Measurements from ENCODE around the gene MYH3. TPM values are rescaled to one million over a fixed set of nuclear protein-coding genes. Genes with fewer than 3 reads are reported as not detected.

The MYH3 gene
- total and polyA plus RNA-seq, 7 donors, result 1.9 to 261 (median 5.8) TPM

- 73 to 81% (median 81%) methylated on average over 5 of the region's 5 CpGs for WGBS, 3 donors
- DNase-seq (no peak), ATAC-seq (no peak)
- H3K9me3 ChIP-seq, result no peaks in the 10 kb centered on the region
- H3K27me3 ChIP-seq (ENCODE audit: insufficient read depth in 3 of 3, low read length in 2 of 3), result no peaks in the 10 kb centered on the region
- no peak for TF ChIP-seq CTCF (IDR thresholded peaks at IDR 0.05)
- intact Hi-C loops (cut with DNase I), result no loop called here
- H3K4me3 ChIP-seq, result no peak overlapping the region
- H3K4me1 ChIP-seq, result no peaks in the 10 kb centered on the region
- H3K27ac ChIP-seq, result no peak overlapping the region
- peaks cover 0 to 17% of the 10 kb centered on the region in 2 donors for H3K36me3 ChIP-seq (ENCODE audit: insufficient read depth in 1 of 2, low read depth in 1 of 2)
Measured at GRCh38 chr17:10653987-10654386, 3.1 kb downstream of the MYH3 start.

GRCh38 chr17:10652984-10653659 is 4.0 kb downstream of the MYH3 start:
- Histone ChIP-seq H3K36me3 (ENCODE audit: insufficient read depth in 1 of 2, low read depth in 1 of 2) (peaks cover 0 to 21% of the 10 kb centered on the region in 2 donors), H3K27me3 (ENCODE audit: insufficient read depth in 3 of 3, low read length in 2 of 3) (no peaks in the 10 kb centered on the region), H3K9me3 (no peaks in the 10 kb centered on the region), H3K4me3 (no peak overlapping the region), H3K4me1 (no peaks in the 10 kb centered on the region), H3K27ac (no peak overlapping the region)
- DNase-seq, result no peak
- TF ChIP-seq CTCF (IDR thresholded peaks at IDR 0.05), result no peak
- intact Hi-C loops (cut with DNase I), result no loop called here
- 47 to 52% (median 51%) methylated on average over 10 to 11 of the region's 11 CpGs for WGBS, 3 donors
- no peak for ATAC-seq

- H3K27ac ChIP-seq, result no peak overlapping the region
- intact Hi-C loops (cut with DNase I), result no loop called here
- ATAC-seq, result no peak
- TF ChIP-seq CTCF (IDR thresholded peaks at IDR 0.05), result no peak
- H3K4me1 ChIP-seq, result no peaks in the 10 kb centered on the region
- H3K9me3 ChIP-seq, result no peaks in the 10 kb centered on the region
- peaks cover 0 to 25% of the 10 kb centered on the region in 2 donors for H3K36me3 ChIP-seq (ENCODE audit: insufficient read depth in 1 of 2, low read depth in 1 of 2)
- no peaks in the 10 kb centered on the region for H3K27me3 ChIP-seq (ENCODE audit: insufficient read depth in 3 of 3, low read length in 2 of 3)
- no peak for DNase-seq
- WGBS, 3 donors, result 74 to 86% (median 81%) methylated on average over 9 of the region's 9 CpGs
- no peak overlapping the region for H3K4me3 ChIP-seq
Measured at GRCh38 chr17:10651927-10652326, 5.2 kb downstream of the MYH3 start.

GRCh38 chr17:10649602-10650001 is 7.5 kb downstream of the MYH3 start:
- no peak overlapping the region for H3K27ac ChIP-seq
- no peaks in the 10 kb centered on the region for H3K9me3 ChIP-seq
- intact Hi-C loops (cut with DNase I), result loop anchor here in 1 of 2 donors (5.0 kb wide), 1 partner anchor 198 kb away; no protein-coding TSS in a partner anchor
- H3K4me3 ChIP-seq, result no peak overlapping the region
- H3K36me3 ChIP-seq (ENCODE audit: insufficient read depth in 1 of 2, low read depth in 1 of 2), result peaks cover 0 to 39% of the 10 kb centered on the region in 2 donors
- no peak for ATAC-seq
- H3K27me3 ChIP-seq (ENCODE audit: insufficient read depth in 3 of 3, low read length in 2 of 3), result no peaks in the 10 kb centered on the region
- no peak for TF ChIP-seq CTCF (IDR thresholded peaks at IDR 0.05)
- WGBS, 3 donors, result 89 to 96% (median 92%) methylated on average over 5 of the region's 5 CpGs
- no peaks in the 10 kb centered on the region for H3K4me1 ChIP-seq
- no peak for DNase-seq

- DNase-seq (no peak), ATAC-seq (no peak)
- TF ChIP-seq CTCF (IDR thresholded peaks at IDR 0.05), result no peak
- 74 to 79% (median 78%) methylated on average over 3 of the region's 3 CpGs for WGBS, 3 donors
- peaks cover 0 to 45% of the 10 kb centered on the region in 2 donors for H3K36me3 ChIP-seq (ENCODE audit: insufficient read depth in 1 of 2, low read depth in 1 of 2)
- H3K27ac ChIP-seq, result no peak overlapping the region
- no peak overlapping the region for H3K4me3 ChIP-seq
- H3K9me3 ChIP-seq, result no peaks in the 10 kb centered on the region
- intact Hi-C loops (cut with DNase I), result loop anchor here in 1 of 2 donors (5.0 kb wide), 1 partner anchor 198 kb away; no protein-coding TSS in a partner anchor
- no peaks in the 10 kb centered on the region for H3K27me3 ChIP-seq (ENCODE audit: insufficient read depth in 3 of 3, low read length in 2 of 3)
- H3K4me1 ChIP-seq, result no peaks in the 10 kb centered on the region
Measured at GRCh38 chr17:10648956-10649355, 8.2 kb downstream of the MYH3 start.
